ENCODE measurements around the gene CFAP46. TPM values are rescaled to one million over a fixed set of nuclear protein-coding genes. Genes with fewer than 3 reads are reported as not detected.

Gene CFAP46
- total and polyA plus RNA-seq, 2 of the 8 experiments (the other 6 are each of a cell fraction or from before 2014, with no cell fraction given), result 2.6 to 4.8 TPM

DNA sequence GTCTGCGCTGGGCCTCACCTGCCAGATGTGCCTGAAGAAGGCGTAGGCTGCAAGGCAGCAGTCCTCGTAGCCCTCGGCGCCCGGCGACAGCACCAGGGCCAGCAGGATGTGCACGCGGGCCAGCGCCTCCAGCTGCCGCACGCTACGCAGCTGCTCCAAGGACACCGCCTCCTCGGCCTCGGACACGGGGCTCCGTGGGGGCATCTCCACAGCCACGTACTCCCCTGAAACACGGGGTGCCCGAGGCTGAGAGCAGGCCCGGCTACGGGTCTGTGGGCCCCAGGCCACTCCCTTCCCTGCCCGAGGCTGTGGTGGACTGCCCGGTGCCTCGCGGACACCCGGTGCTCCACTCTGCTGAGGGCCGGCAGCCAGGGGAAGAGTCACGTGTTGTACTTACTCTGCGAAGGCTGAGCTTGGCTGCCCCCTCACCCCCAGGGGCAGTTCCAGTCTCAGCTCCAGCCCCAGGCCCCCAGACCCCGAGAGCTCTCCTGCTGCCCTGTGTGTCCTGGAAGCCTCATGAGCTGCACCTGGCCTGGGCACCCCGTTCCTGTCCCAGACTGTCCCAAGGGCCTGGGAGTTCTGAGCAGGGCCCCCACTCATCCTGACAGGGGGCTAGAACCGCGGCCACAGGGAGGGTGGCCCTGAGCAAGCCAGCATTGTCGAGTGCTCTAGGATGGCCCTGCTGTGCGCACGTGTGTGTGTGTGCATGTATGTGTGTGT, 62.8 kb downstream of the CFAP46 start:
- CTCF ChIA-PET (ENCODE audit: partially characterized antibody), result interaction anchor here (1.0 to 2.7 kb wide), 2 partner anchors 19 to 25 kb away, joined by 6 to 7 read pairs; no protein-coding TSS in a partner anchor
- H3K79me1 ChIP-seq (ENCODE audit: low read depth, low read length), result no peaks in the 10 kb centered on the region
- H3K9me3 ChIP-seq (ENCODE audit: insufficient read depth in 2 of 2, low read depth in 1 of 2, low read length in 1 of 2), result no peaks in the 10 kb centered on the region
- H2AFZ ChIP-seq (ENCODE audit: low read length), result peak overlapping the region; percentile 42
- peaks cover 8% of the 10 kb centered on the region; the same call in 1 of the 2 replicates for H3K23me2 ChIP-seq (ENCODE audit: low read depth, low read length)
- 83% methylated on average over 21 of the region's 38 CpGs; no CpG with 5 or more reads in 1 of the 2 experiments for WGBS, 2 experiments (ENCODE audit: extremely low coverage in 1 of 2, insufficient coverage in 1 of 2, insufficient read length in 1 of 2, insufficient replicate concordance in 2 of 2, low coverage in 1 of 2, low lambda C conversion rate in 2 of 2, missing lambda C conversion rate in 1 of 2)
- peaks cover 0 to 2% (median 0%) of the 10 kb centered on the region in 4 experiments; a peak in 1 of 7 replicates for H3K27me3 ChIP-seq (replicated peaks in 1 of 4; ENCODE audit: control insufficient read depth in 3 of 4, extremely low read depth in 1 of 4, insufficient read depth in 3 of 4, low read length in 3 of 4)
- H4K20me1 ChIP-seq (replicated peaks in 1 of 2; ENCODE audit: control insufficient read depth in 1 of 2, insufficient read depth in 2 of 2, low read length in 2 of 2), result no peaks in the 10 kb centered on the region
- no peak overlapping the region for H3K14ac ChIP-seq (ENCODE audit: insufficient read length)
- H3K36me3 ChIP-seq (ENCODE audit: control insufficient read depth in 2 of 4, insufficient read depth in 4 of 4, low read length in 3 of 4), result no peaks in the 10 kb centered on the region
- H3K4ac ChIP-seq (replicated peaks; ENCODE audit: insufficient read length, low read depth, low read length), result no peak overlapping the region
- FAIRE-seq, result no peak
- peak overlapping the region; percentile 99 for H4K91ac ChIP-seq (replicated peaks; ENCODE audit: insufficient read length, low read length)
- H2BK120ac ChIP-seq (replicated peaks; ENCODE audit: low read depth, low read length), result peak overlapping the region; percentile 80
- no peak overlapping the region for H3K23ac ChIP-seq (ENCODE audit: insufficient read length)
- peak overlapping the region; percentile 96; the same call in 1 of the 2 replicates for H2BK12ac ChIP-seq (ENCODE audit: low read depth, low read length)
- H3K4me3 ChIP-seq (ENCODE audit: extremely low read depth in 1 of 4, insufficient read depth in 2 of 4, low read depth in 3 of 4, low read length in 4 of 4), result no peak overlapping the region
- H3K4me2 ChIP-seq (ENCODE audit: insufficient read depth in 1 of 2, low read depth in 2 of 2, low read length in 2 of 2), result peak overlapping the region in 1 of 2 experiments; percentile 3; a peak in 1 of 4 replicates
- peak overlapping the region; percentile 47 for H4K5ac ChIP-seq (ENCODE audit: insufficient read length, low read depth, low read length)
- H2AK5ac ChIP-seq (ENCODE audit: low read depth, low read length), result peak overlapping the region; percentile 82; the same call in 1 of the 2 replicates
- no peak overlapping the region for H3K27ac ChIP-seq (ENCODE audit: low read depth, low read length)
- TF ChIP-seq GABPA (IDR thresholded peaks at IDR 0.05; ENCODE audit: borderline replicate concordance, insufficient read depth, low read length), result 0 out of 2 replicates have a peak, but pooled peaks have one; percentile 70
- no peak for TF ChIP-seq MAFK (IDR thresholded peaks at IDR 0.05; ENCODE audit: low read depth, low read length)
- peak; percentile 81 for TF ChIP-seq E2F6 (IDR thresholded peaks at IDR 0.05)
- peak; percentile 83 for TF ChIP-seq MAX (IDR thresholded peaks at IDR 0.05)
- no peak for TF ChIP-seq BCL11A (IDR thresholded peaks at IDR 0.05; ENCODE audit: low read depth in 2 of 2, low read length in 2 of 2)
- TF ChIP-seq ATF2 (IDR thresholded peaks at IDR 0.05; ENCODE audit: low read length), result no peak
- peaks cover 0 to 19% (median 8%) of the 10 kb centered on the region in 4 experiments; a peak in 6 of 7 replicates for H3K4me1 ChIP-seq (replicated peaks in 1 of 4; ENCODE audit: control insufficient read depth in 3 of 4, insufficient read depth in 4 of 4, low read length in 3 of 4)
- DNase-seq (ENCODE audit: low read depth in 1 of 2, low spot score in 2 of 2), result peak in 1 of 2 experiments; percentile 79
- H2BK15ac ChIP-seq (ENCODE audit: low read length), result peak overlapping the region; percentile 61; the same call in 1 of the 2 replicates
- no peaks in the 10 kb centered on the region for H3K79me2 ChIP-seq (ENCODE audit: control insufficient read depth in 1 of 2, insufficient read depth in 2 of 2, low read length in 2 of 2)
- H3K56ac ChIP-seq (replicated peaks; ENCODE audit: insufficient read length, low read depth, low read length), result no peak overlapping the region
- peak overlapping the region; percentile 83; the same call in 1 of the 2 replicates for H2BK5ac ChIP-seq (ENCODE audit: low read depth, low read length)
- peak overlapping the region; percentile 86; the same call in 1 of the 2 replicates for H2BK20ac ChIP-seq (ENCODE audit: low read length)
- H3K9ac ChIP-seq (replicated peaks in 1 of 4; ENCODE audit: extremely low read depth in 1 of 4, low read depth in 3 of 4, low read length in 3 of 4), result no peak overlapping the region
- H3K18ac ChIP-seq (ENCODE audit: extremely low read depth, low read length), result peak overlapping the region; percentile 71
- POLR2A ChIA-PET (ENCODE audit: partially characterized antibody), result no interaction called here
- peak overlapping the region; percentile 73; the same call in 1 of the 2 replicates for H4K8ac ChIP-seq (ENCODE audit: extremely low read depth, insufficient read depth, low read length)
